ENCODE results near the gene STYXL1.

STYXL1 gene

DNA sequence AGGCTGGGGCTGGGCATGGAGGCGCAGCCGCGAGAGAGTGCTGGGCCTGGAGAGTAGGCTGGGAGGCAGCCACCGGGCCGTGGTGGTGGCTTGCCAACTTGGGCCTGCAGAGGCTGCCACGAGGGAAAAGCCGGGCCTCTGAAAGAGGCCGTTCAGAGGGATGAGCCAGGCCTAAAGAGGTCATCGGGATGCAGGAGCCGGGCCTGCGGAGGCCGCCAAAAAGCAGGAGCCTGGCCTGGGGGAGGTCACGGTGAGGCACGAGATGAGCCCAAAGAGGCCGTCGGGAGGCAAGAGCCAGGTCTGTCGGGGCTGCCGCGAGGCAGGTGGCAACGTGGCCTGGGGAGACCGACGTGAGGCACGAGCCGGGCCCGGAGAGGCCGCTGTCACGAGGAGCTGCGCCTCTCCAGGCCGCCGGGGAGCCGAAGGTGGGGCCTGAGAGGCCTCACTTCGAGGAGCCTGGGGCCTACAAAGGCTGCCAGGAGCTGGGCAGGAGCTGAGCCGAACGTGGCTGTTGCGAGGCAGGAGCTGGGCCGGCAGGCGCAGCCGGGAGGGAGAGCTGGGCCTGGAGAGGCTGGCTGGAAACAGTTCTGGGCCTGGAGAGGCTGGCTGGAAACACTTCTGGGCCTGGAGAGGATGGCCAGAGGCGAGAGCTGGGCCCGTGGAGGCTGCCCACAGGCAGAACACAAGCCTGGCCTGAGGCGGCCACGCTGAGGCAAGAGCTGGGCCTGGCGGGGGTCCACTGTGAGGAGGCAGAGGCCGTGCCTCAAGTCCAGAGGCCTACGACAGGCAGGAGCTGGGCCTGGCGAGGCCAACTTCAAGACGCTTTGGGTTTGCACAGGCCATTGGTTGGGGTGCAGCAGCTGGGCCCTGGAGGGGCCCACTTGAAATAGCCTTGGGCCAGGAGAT is 24.7 kb upstream of the STYXL1 start:
- Histone ChIP-seq H3K9me3 (ENCODE audit: severe bottlenecking) (no peaks in the 10 kb centered on the region), H3K4me1 (ENCODE audit: insufficient read depth, poor library complexity, severe bottlenecking) (no peaks in the 10 kb centered on the region), H3K36me3 (ENCODE audit: low read depth) (no peaks in the 10 kb centered on the region), H3K4me3 (ENCODE audit: severe bottlenecking) (no peak overlapping the region), H3K27ac (ENCODE audit: poor library complexity, severe bottlenecking) (no peak overlapping the region), H3K27me3 (ENCODE audit: insufficient read depth, poor library complexity, severe bottlenecking) (no peaks in the 10 kb centered on the region)
- ATAC-seq (ENCODE audit: low read depth) (no peak), DNase-seq (ENCODE audit: low spot score) (no peak)
- TF ChIP-seq, protein P1, sequence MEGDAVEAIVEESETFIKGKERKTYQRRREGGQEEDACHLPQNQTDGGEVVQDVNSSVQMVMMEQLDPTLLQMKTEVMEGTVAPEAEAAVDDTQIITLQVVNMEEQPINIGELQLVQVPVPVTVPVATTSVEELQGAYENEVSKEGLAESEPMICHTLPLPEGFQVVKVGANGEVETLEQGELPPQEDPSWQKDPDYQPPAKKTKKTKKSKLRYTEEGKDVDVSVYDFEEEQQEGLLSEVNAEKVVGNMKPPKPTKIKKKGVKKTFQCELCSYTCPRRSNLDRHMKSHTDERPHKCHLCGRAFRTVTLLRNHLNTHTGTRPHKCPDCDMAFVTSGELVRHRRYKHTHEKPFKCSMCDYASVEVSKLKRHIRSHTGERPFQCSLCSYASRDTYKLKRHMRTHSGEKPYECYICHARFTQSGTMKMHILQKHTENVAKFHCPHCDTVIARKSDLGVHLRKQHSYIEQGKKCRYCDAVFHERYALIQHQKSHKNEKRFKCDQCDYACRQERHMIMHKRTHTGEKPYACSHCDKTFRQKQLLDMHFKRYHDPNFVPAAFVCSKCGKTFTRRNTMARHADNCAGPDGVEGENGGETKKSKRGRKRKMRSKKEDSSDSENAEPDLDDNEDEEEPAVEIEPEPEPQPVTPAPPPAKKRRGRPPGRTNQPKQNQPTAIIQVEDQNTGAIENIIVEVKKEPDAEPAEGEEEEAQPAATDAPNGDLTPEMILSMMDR (IDR thresholded peaks at IDR 0.05; ENCODE audit: poor library complexity, severe bottlenecking) = no peak

DNA sequence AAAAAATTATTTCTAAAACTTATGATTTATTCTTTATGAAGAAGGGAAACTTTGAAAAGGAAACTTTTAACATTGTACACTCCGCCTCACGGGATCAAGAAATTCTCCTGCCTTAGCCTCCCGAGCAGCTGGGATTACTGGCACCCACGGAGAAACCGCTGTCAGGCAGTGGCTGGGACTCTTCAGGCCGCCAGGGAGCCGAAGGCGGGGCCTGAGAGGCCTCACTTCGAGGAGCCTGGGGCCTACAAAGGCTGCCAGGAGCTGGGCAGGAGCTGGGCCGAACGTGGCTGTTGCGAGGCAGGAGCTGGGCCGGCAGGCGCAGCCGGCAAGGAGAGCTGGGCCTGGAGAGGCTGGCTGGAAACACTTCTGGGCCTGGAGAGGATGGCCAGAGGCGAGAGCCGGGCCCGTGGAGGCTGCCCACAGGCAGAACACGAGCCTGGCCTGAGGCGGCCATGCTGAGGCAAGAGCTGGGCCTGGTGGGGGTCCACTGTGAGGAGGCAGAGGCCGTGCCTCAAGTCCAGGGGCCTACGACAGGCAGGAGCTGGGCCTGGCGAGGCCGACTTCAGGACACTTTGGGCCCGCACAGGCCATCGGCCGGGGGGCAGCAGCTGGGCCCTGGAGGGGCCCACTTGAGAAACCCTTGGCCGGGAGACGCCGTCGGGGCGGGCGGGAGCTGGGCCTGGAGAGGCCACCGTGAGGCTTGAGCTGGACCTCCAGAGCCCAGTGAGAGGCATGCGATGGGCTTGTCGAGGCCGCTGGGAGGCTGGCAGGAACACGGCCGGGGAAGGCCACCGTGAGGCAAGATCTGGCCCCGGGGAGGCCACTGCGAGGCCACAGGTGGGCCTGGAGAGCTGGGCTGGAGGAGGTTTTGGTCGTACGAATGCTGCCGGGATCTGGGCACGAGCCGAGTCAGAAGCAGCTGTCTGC is 23.8 kb upstream of the STYXL1 start:
- H3K4me1 ChIP-seq (ENCODE audit: insufficient read depth, poor library complexity, severe bottlenecking) = no peaks in the 10 kb centered on the region
- ATAC-seq (ENCODE audit: low read depth) (no peak), DNase-seq (ENCODE audit: low spot score) (no peak)
- no peaks in the 10 kb centered on the region for H3K27me3 ChIP-seq (ENCODE audit: insufficient read depth, poor library complexity, severe bottlenecking)
- peaks cover under 1% of the 10 kb centered on the region for H3K36me3 ChIP-seq (ENCODE audit: low read depth)
- H3K27ac ChIP-seq (ENCODE audit: poor library complexity, severe bottlenecking) = no peak overlapping the region
- no peak overlapping the region for H3K4me3 ChIP-seq (ENCODE audit: severe bottlenecking)
- TF ChIP-seq, protein P1 (IDR thresholded peaks at IDR 0.05; ENCODE audit: poor library complexity, severe bottlenecking) = no peak
- H3K9me3 ChIP-seq (ENCODE audit: severe bottlenecking) = no peaks in the 10 kb centered on the region

GRCh38 chr7:76069238-76069638 is 21.4 kb upstream of the STYXL1 start:
- H3K36me3 ChIP-seq (ENCODE audit: low read depth) = peaks cover 24% of the 10 kb centered on the region
- peak; percentile 93 for ATAC-seq (ENCODE audit: low read depth)
- peak overlapping the region; percentile 3 for H3K27ac ChIP-seq (ENCODE audit: poor library complexity, severe bottlenecking)
- H3K4me3 ChIP-seq (ENCODE audit: severe bottlenecking) = no peak overlapping the region
- DNase-seq (ENCODE audit: low spot score) = no peak
- H3K27me3 ChIP-seq (ENCODE audit: insufficient read depth, poor library complexity, severe bottlenecking) = no peaks in the 10 kb centered on the region
- H3K4me1 ChIP-seq (ENCODE audit: insufficient read depth, poor library complexity, severe bottlenecking) = no peaks in the 10 kb centered on the region
- TF ChIP-seq, protein P1 (IDR thresholded peaks at IDR 0.05; ENCODE audit: poor library complexity, severe bottlenecking) = peak; percentile 73
- H3K9me3 ChIP-seq (ENCODE audit: severe bottlenecking) = no peaks in the 10 kb centered on the region

- Histone ChIP-seq H3K4me3 (ENCODE audit: severe bottlenecking) (no peak overlapping the region), H3K27me3 (ENCODE audit: insufficient read depth, poor library complexity, severe bottlenecking) (no peaks in the 10 kb centered on the region), H3K36me3 (ENCODE audit: low read depth) (peaks cover 46% of the 10 kb centered on the region), H3K4me1 (ENCODE audit: insufficient read depth, poor library complexity, severe bottlenecking) (no peaks in the 10 kb centered on the region), H3K9me3 (ENCODE audit: severe bottlenecking) (no peaks in the 10 kb centered on the region), H3K27ac (ENCODE audit: poor library complexity, severe bottlenecking) (no peak overlapping the region)
- DNase-seq (ENCODE audit: low spot score) (no peak), ATAC-seq (ENCODE audit: low read depth) (no peak)
- TF ChIP-seq, protein P1 (IDR thresholded peaks at IDR 0.05; ENCODE audit: poor library complexity, severe bottlenecking) = no peak
Measured at GRCh38 chr7:76066716-76067503, 19.1 kb upstream of the STYXL1 start.
